SK-N-SH (cell line): ENCODE measurements around the gene CFTR. TPM values are rescaled to one million over a fixed set of nuclear protein-coding genes. Genes with fewer than 3 reads are reported as not detected.

Source experiments
- CTCF ChIA-PET: fragments of 300-600, 350-600 bp; formaldehyde crosslinking; extraction: SDS; loops from one replicate; lab custom pipeline; 2021; lab: Yijun Ruan, JAX
- POLR2A ChIA-PET: fragments of 350-600 bp; sonication (Branson Sonifier 250); formaldehyde crosslinking; extraction: SDS; loops from one replicate; lab custom pipeline; 2020; ENCODE audit warnings: antibody characterized with exemption, inconsistent platforms; lab: Yijun Ruan, JAX
- DNase-seq: peaks from one replicate; pipeline ENCODE4 v3.0.0; 2012
- H2AFZ ChIP-seq: fragments of 200-600 bp; sonication (generic); 2 replicates; pipeline ENCODE4 v1.8.1; 2016; ENCODE audit warnings: antibody characterized with exemption, mild to moderate bottlenecking, low read depth
- H3F3A ChIP-seq: fragments of 200-600 bp; sonication (generic); replicated peaks from 2 replicates; pipeline ENCODE3; 2016; ENCODE audit warnings: antibody characterized with exemption, mild to moderate bottlenecking; ENCODE audit not compliant: insufficient read depth
- H3K27ac ChIP-seq, 2 experiments: fragments of 200-500 bp in 1 of 2; fragments of 200-600 bp in 1 of 2; sonication (Bioruptor generic) in 1 of 2; sonication (generic), shearing (Covaris generic) in 1 of 2; 2 replicates each; pipeline versions ENCODE4 v1.5.1 to v1.6.1; 2014 to 2016; ENCODE audit warnings: low read depth in 2 of 2, inconsistent platforms in 1 of 2, low read length in 1 of 2, mild to moderate bottlenecking in 1 of 2, mixed read lengths in 1 of 2
- H3K27me3 ChIP-seq: fragments of 200-600 bp; sonication (generic), shearing (Covaris generic); 2 replicates; pipeline ENCODE4 v1.6.1; 2016; ENCODE audit warnings: mixed run types; ENCODE audit not compliant: insufficient read depth
- H3K36me3 ChIP-seq, 2 experiments: fragments of 200-500 bp in 1 of 2; fragments of 200-600 bp in 1 of 2; sonication (Bioruptor generic) in 1 of 2; sonication (generic) in 1 of 2; replicated peaks in 1 of 2; 2 replicates each; pipeline versions ENCODE3 to v1.5.1; 2014 to 2016; ENCODE audit warnings: low read length in 1 of 2, mild to moderate bottlenecking in 1 of 2; ENCODE audit not compliant: insufficient read depth in 2 of 2, control insufficient read depth in 1 of 2
- H3K4me1 ChIP-seq, 2 experiments: fragments of 200-500 bp in 1 of 2; fragments of 200-600 bp in 1 of 2; sonication (Bioruptor generic) in 1 of 2; sonication (generic), shearing (Covaris generic) in 1 of 2; 2 replicates each; pipeline versions ENCODE4 v1.5.1 to v1.6.1; 2014 to 2016; ENCODE audit warnings: low read depth in 1 of 2, low read length in 1 of 2, mixed run types in 1 of 2; ENCODE audit not compliant: insufficient read depth in 2 of 2, control insufficient read depth in 1 of 2
- H3K4me2 ChIP-seq: fragments of 200-600 bp; sonication (generic), shearing (Covaris generic); 2 replicates; pipeline ENCODE4 v1.6.1; 2017; ENCODE audit warnings: mixed run types
- H3K4me3 ChIP-seq, 2 experiments: fragments of 200-500 bp in 1 of 2; fragments of 200-600 bp in 1 of 2; sonication (Bioruptor generic) in 1 of 2; sonication (generic), shearing (Covaris generic) in 1 of 2; 2 replicates each; pipeline versions ENCODE4 v1.5.1 to v1.8.1; 2014 to 2016; ENCODE audit warnings: low read depth in 2 of 2, inconsistent platforms in 1 of 2, low read length in 1 of 2, mild to moderate bottlenecking in 1 of 2, mixed read lengths in 1 of 2, moderate library complexity in 1 of 2
- H3K79me2 ChIP-seq: fragments of 200-600 bp; sonication (generic); 2 replicates; pipeline ENCODE4 v1.8.1; 2017; ENCODE audit warnings: mild to moderate bottlenecking; ENCODE audit not compliant: insufficient read depth
- H3K9ac ChIP-seq: fragments of 200-600 bp; sonication (generic); 2 replicates; pipeline ENCODE4 v1.6.1; 2017; ENCODE audit warnings: mixed run types
- H3K9me2 ChIP-seq: fragments of 200-600 bp; sonication (generic); 2 replicates; pipeline ENCODE4 v1.6.1; 2017; ENCODE audit warnings: mixed run types
- H3K9me3 ChIP-seq: fragments of 200-600 bp; sonication (generic); 2 replicates; pipeline ENCODE4 v1.6.1; 2017; ENCODE audit warnings: mixed run types, mild to moderate bottlenecking, moderate library complexity
- H4K20me1 ChIP-seq: fragments of 200-600 bp; sonication (generic); 2 replicates; pipeline ENCODE4 v1.6.1; 2017; ENCODE audit warnings: mild to moderate bottlenecking, mixed run types; ENCODE audit not compliant: insufficient read depth
- CTCF ChIP-seq: fragments of 200-600 bp; sonication (generic); IDR thresholded peaks from 2 replicates; pipeline ENCODE4 v1.6.1; 2017; ENCODE audit warnings: antibody characterized with exemption, mild to moderate bottlenecking, moderate library complexity
- GABPA ChIP-seq: IDR thresholded peaks from 2 replicates; pipeline ENCODE4 v1.4.0; 2012; ENCODE audit warnings: low read depth, mild to moderate bottlenecking
- IRF3 ChIP-seq: fragments of 150-350 bp; IDR thresholded peaks from 2 replicates; pipeline ENCODE4 v1.6.1; 2016; ENCODE audit warnings: mild to moderate bottlenecking, low read depth, low read length
- JUND ChIP-seq: IDR thresholded peaks from 2 replicates; pipeline ENCODE4 v1.4.0; 2012
- NFIC ChIP-seq: IDR thresholded peaks from 2 replicates; pipeline ENCODE4 v1.4.0; 2012; ENCODE audit warnings: borderline replicate concordance
- NRF1 ChIP-seq: IDR thresholded peaks from 2 replicates; pipeline ENCODE4 v1.6.1; 2012; ENCODE audit warnings: low read depth, mild to moderate bottlenecking, low read length
- RXRA ChIP-seq: IDR thresholded peaks from 2 replicates; pipeline ENCODE4 v1.4.0; 2012; ENCODE audit warnings: low read depth, mild to moderate bottlenecking, borderline replicate concordance
- YY1 ChIP-seq: IDR thresholded peaks from 2 replicates; pipeline ENCODE4 v1.4.0; 2012; ENCODE audit warnings: low read depth, mild to moderate bottlenecking
- WGBS: methylation state at CpG from one replicate; pipeline ENCODE4 v1.1.6; 2017; ENCODE audit warnings: low lambda C conversion rate; 5-methylcytosine and 5-hydroxymethylcytosine counted together
- polyA plus RNA-seq, 3 experiments: library from polyadenylated mRNA; depleted of rRNA; stranded (reverse); fragments of >200 nt; gene quantifications; 2 replicates each; pipeline ENCODE4 v1.2.3, GENCODE V29; 2012

The CFTR gene
- polyA plus RNA-seq, 1 of the 3 experiments (the other 2 are of a cell fraction) = not detected

GRCh38 chr7:117582219-117582704, 102.4 kb downstream of the CFTR start (continued):
- TF ChIP-seq NFIC = peak; percentile 69
- TF ChIP-seq RXRA = 0 out of 2 replicates have a peak, but pooled peaks have one; percentile 47
- TF ChIP-seq CTCF = no peak

GRCh38 chr7:117587931-117588330, 108.1 kb downstream of the CFTR start:
- CTCF ChIA-PET = interaction anchor here (0.8 kb wide), 1 partner anchor 18 kb away, joined by 3 read pairs; no protein-coding TSS in a partner anchor
- 3% methylated on average over 1 of the region's 1 CpG for WGBS

More at GRCh38 chr7:117587931-117588330, 108.1 kb downstream of the CFTR start:
- DNase-seq = no peak
- Histone ChIP-seq H3K4me1 (no peaks in the 10 kb centered on the region), H3K27ac (no peak overlapping the region), H3K79me2 (no peaks in the 10 kb centered on the region), H3K36me3 (no peaks in the 10 kb centered on the region), H4K20me1 (no peaks in the 10 kb centered on the region), H3K4me3 (no peak overlapping the region), H3F3A (no peaks in the 10 kb centered on the region), H3K9me2 (no peaks in the 10 kb centered on the region), H3K27me3 (no peaks in the 10 kb centered on the region; the same call in 1 of the 2 replicates), H3K4me2 (no peak overlapping the region), H2AFZ (no peak overlapping the region)
- POLR2A ChIA-PET = no interaction called here
- TF ChIP-seq YY1 = no peak
- TF ChIP-seq CTCF = no peak
- TF ChIP-seq JUND = no peak
- no peak for TF ChIP-seq IRF3
- no peak for TF ChIP-seq GABPA
- TF ChIP-seq NRF1 = no peak
- TF ChIP-seq, all 33 proteins: peak for 0
- Histone ChIP-seq H3K9ac (no peak overlapping the region), H3K9me3 (0 out of 2 replicates have a peak, but pooled peaks cover 4% of the 10 kb centered on the region)
